ENCODE measurements around the gene ANKRD42. TPM values are rescaled to one million over a fixed set of nuclear protein-coding genes. Genes with fewer than 3 reads are reported as not detected.

ANKRD42 gene
- total RNA-seq, 3 donors from 2014 or later (not counting 1 experiment from before 2014, with no cell fraction given): 10.4 to 13.3 (median 11.6) TPM

GRCh38 chr11:83293457-83293774 is 99.9 kb downstream of the ANKRD42 start:
- TF ChIP-seq CTCF (IDR thresholded peaks at IDR 0.05): no peak
- intact Hi-C loops (cut with micrococcal nuclease): no loop called here
- no peaks in the 10 kb centered on the region for H3K36me3 ChIP-seq (ENCODE audit: control insufficient read depth, insufficient read depth, low read length)
- DNase-seq (no peak), ATAC-seq (no peak)
- H3K9me3 ChIP-seq (ENCODE audit: control insufficient read depth, insufficient read depth, low read length): no peaks in the 10 kb centered on the region
- no peak overlapping the region for H3K27ac ChIP-seq (ENCODE audit: low read length)
- Mint-ChIP-seq H3K27me3 (ENCODE audit: low read depth in 2 of 2) (peaks cover 12 to 26% of the 10 kb centered on the region in 2 donors), H3K4me3 (no peak overlapping the region), H3K27ac (no peak overlapping the region), H3K36me3 (no peaks in the 10 kb centered on the region), H3K4me1 (peaks cover 5 to 9% of the 10 kb centered on the region in 2 donors), H3K9me3 (no peaks in the 10 kb centered on the region)
- H3K4me3 ChIP-seq (ENCODE audit: low read length): no peak overlapping the region
- H3K4me1 ChIP-seq (ENCODE audit: control insufficient read depth, insufficient read depth, low read length): peaks cover 2% of the 10 kb centered on the region
- WGBS (ENCODE audit: insufficient coverage): 90% methylated on average over 4 of the region's 4 CpGs
- no peaks in the 10 kb centered on the region for H3K27me3 ChIP-seq (ENCODE audit: control insufficient read depth, insufficient read depth, low read length)

DNA sequence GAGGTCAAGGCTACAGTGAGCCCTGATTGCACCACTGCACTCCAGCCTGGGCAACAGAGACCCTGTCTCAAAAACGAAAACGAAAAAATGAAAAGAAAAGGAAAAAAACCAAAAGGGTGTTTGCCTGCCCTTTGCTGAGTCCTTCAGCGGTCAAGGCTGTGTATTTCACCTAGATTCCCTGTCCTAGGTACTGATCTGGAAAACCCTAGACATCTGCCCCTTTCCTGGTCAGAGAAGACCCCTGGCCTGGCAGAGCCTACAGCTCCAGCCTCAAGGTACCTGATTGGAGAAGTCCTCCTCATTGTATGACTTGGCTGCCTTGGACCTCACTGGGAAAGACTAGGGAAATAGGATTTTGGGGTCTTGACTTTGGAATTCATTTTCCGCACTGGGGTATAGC is 100.7 kb downstream of the ANKRD42 start:
- Histone ChIP-seq H3K9me3 (ENCODE audit: control insufficient read depth, insufficient read depth, low read length) (no peaks in the 10 kb centered on the region), H3K27me3 (ENCODE audit: control insufficient read depth, insufficient read depth, low read length) (no peaks in the 10 kb centered on the region), H3K27ac (ENCODE audit: low read length) (no peak overlapping the region), H3K4me3 (ENCODE audit: low read length) (no peak overlapping the region), H3K4me1 (ENCODE audit: control insufficient read depth, insufficient read depth, low read length) (peaks cover 2% of the 10 kb centered on the region), H3K36me3 (ENCODE audit: control insufficient read depth, insufficient read depth, low read length) (no peaks in the 10 kb centered on the region)
- DNase-seq: no peak
- Mint-ChIP-seq H3K27me3 (ENCODE audit: low read depth in 2 of 2) (peaks cover 13 to 24% of the 10 kb centered on the region in 2 donors), H3K4me1 (peaks cover 5 to 9% of the 10 kb centered on the region in 2 donors), H3K9me3 (no peaks in the 10 kb centered on the region), H3K27ac (no peak overlapping the region), H3K36me3 (no peaks in the 10 kb centered on the region), H3K4me3 (no peak overlapping the region)
- intact Hi-C loops (cut with micrococcal nuclease): no loop called here
- WGBS (ENCODE audit: insufficient coverage): 98% methylated on average over 4 of the region's 4 CpGs
- no peak for ATAC-seq
- TF ChIP-seq CTCF (IDR thresholded peaks at IDR 0.05): no peak

Other genes starting within 250 kb of the ANKRD42 start
- gene RAB30, start 121.8 kb upstream of the ANKRD42 start, total RNA-seq: 10 to 100 TPM; 10.2 to 23.3 (median 20.5) TPM
- gene PCF11, start 36.6 kb upstream of the ANKRD42 start, total RNA-seq: 100 to 1,000 TPM; 161 to 190 (median 161) TPM
- 10 to 100 TPM; 27.3 to 30.2 (median 29.5) TPM for gene CCDC90B, start 92.7 kb downstream of the ANKRD42 start, total RNA-seq

All from natural killer cell (primary cell).